Skeletal muscle cell (primary cell): ENCODE results near the gene C1QTNF6.
"Not testable (repeated sequence)": the region's sequence is repeated elsewhere in the genome, so short reads cannot be mapped to it uniquely, and the experiment has no call there.

Experiments used
- DNase-seq: peaks from one replicate; pipeline ENCODE4 v3.0.0-alpha.2; 2010; ENCODE audit warnings: low read depth
- H3K4me3 ChIP-seq: 2 replicates; pipeline ENCODE4 v1.5.1; 2011; ENCODE audit warnings: low read depth, mild to moderate bottlenecking, control low read depth, low read length, moderate library complexity

Gene C1QTNF6

GRCh38 chr22:37187891-37188761 is at the start of gene C1QTNF6:
TSS of gene C1QTNF6 (minus strand) at chr22:37188247. CDS start at chr22:37188213, 34 bp downstream.
- no peak for DNase-seq
- peak within 1 kb of the TSS; percentile 44 for H3K4me3 ChIP-seq

- H3K4me3 ChIP-seq, result no peak overlapping the region
- DNase-seq, result no peak
These were observed 48.0 kb upstream of the C1QTNF6 start for GRCh38 chr22:37235897-37236607.

GRCh38 chr22:37234736-37235711 is 47.0 kb upstream of the C1QTNF6 start:
- DNase-seq, result no peak
- H3K4me3 ChIP-seq, result no peak overlapping the region

GRCh38 chr22:37233751-37234631 is 45.9 kb upstream of the C1QTNF6 start:
- no peak overlapping the region for H3K4me3 ChIP-seq
- no peak for DNase-seq

- not testable (repeated sequence) for H3K4me3 ChIP-seq, DNase-seq
These were observed 45.3 kb upstream of the C1QTNF6 start for GRCh38 chr22:37233371-37233750.

- no peak overlapping the region for H3K4me3 ChIP-seq
- DNase-seq, result no peak
These were observed 44.3 kb upstream of the C1QTNF6 start for GRCh38 chr22:37232140-37232998.

DNA sequence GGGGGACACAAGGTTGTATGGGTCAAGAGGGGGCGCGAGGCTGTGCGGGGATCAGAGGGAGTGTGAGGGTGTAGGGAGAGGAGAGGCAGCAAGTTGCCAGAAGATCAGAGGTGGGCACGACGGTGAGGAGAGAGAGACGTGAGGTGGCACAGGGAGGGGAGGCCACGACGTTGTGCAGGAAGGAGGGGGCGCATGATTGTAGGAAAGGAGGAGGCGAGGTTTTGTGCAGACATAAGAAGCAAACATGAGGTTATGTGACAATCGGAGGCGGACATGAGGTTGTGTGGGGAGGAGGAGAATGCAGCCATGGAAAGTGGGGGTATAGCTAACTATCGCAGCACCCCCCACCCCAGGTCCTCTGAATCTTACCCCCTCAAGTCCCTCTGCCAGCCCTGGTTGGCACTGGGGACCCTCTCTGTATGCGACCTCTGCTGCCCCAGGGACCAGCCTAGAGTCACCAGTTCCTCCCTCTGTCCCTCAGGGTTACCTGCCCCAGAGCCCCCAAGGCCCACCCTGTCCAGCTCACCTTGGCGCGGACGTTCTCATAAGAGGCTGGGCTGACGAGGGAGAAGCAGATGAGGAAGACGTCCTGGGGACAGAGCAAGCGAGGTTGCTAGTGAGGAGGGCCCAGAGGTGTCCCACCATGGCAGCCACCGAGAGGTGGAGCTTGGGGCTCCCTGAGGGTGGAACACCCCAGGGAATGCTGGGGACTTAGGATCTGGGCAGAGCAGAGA is 43.5 kb upstream of the C1QTNF6 start:
- no peak overlapping the region for H3K4me3 ChIP-seq
- DNase-seq, result no peak

GRCh38 chr22:37230673-37231405 is 42.8 kb upstream of the C1QTNF6 start:
- DNase-seq, result no peak
- no peak overlapping the region for H3K4me3 ChIP-seq

DNA sequence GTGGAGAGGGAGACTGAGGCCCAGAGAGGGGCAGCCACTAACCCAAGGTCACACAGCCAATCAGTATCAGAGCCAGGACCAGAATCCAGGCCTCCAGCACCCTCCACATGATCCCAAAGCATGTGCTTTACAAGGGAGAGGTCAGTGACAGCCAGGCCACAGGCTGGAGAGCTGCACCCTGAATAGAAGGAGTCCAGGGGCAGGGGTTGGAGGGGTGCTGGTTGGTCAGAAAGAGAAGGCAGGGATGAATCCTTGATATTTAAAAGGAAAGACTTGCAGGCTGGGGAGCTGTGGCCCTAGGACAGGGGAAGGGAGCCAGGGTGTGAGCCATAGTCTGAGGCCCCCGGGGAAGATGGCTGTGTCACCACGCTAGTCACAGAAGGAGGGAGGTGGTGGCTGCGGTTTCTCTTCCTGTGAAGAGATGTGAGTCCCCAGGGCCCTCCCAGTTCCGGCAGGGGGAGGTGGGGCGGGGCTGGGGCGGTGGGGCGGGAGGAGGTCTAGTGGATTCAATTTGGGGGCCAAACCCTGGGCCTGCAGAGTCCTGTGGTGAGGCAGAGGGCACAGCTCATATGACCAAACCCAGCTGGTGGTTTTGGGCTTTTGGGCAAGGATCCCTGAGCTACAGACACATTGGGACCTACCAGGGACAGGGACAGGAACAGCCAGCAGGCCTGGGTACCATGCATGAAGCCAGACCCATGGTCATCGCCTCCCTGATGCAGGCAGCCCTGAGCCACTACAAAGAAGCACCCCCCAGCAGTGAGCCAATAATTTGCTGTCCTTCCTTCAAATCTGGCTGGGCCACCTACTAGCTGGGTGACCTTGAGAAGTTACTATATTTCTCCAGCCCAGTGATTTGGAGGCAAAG is 42.0 kb upstream of the C1QTNF6 start:
- no peak for DNase-seq
- H3K4me3 ChIP-seq, result no peak overlapping the region

DNA sequence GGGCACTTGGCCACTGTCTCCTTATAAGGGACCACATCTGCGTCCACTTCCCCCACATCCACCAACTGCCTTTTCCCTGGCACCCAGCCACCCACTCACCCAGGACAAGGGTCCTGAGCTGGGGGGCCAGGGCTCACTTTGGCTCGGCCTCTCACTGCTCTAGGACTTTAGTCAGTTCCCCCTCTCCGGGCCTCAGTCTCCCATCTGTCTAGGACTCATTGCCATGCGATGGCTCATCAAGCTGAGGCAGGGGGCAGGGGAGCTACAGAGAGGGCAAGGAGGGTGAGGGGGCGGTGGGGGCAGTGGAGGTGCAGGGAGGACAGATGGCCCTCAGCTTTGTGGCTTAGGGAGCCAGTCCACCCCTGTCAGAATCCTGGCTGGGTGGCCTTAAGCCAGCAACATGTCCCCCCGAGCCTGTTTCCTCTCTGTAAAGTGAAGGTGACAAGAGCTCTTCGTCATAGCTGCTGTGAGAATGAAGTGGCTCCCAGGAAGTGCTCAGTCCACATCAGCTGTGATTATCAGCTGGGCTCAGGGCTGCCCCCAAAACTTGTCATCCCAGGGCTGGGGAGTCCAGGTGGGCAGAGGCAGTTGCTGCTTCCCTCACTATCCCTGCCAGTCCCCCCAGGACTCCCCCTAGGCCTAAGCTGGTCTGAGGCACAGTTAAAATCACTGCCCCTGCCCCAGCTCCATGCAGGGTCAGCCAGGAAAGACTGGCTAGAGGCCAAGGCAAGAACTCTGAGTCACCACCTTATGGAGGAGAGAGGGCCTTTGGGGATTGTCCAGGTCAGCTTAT is 41.2 kb upstream of the C1QTNF6 start:
- no peak overlapping the region for H3K4me3 ChIP-seq
- DNase-seq, result peak; percentile 67

GRCh38 chr22:37228106-37229011 is 40.3 kb upstream of the C1QTNF6 start:
- DNase-seq, result no peak
- H3K4me3 ChIP-seq, result no peak overlapping the region

- no peak for DNase-seq
- no peak overlapping the region for H3K4me3 ChIP-seq
These were observed 38.5 kb upstream of the C1QTNF6 start for GRCh38 chr22:37226514-37226913.

- DNase-seq, result no peak
- H3K4me3 ChIP-seq, result no peak overlapping the region
These were observed 38.0 kb upstream of the C1QTNF6 start for GRCh38 chr22:37226087-37226486.

DNA sequence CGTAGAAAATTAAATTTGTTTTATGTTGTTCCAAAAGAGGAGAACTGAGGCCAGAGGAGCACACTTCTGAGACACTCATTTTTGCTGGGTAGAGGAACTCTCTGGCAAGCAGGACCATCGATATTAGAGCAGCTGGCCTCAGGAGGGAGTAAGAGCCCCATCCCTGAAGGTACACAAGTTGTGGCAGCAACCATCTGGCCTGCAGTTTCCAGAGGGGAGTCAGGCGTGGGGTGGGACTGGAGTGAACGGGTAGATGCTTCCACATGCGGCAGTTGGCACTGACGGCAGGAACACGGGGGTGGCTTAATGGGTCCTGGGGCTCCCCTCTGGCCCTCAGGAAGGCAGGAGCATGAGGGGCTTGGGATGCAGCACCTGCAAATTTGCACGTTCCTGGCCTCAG is 37.4 kb upstream of the C1QTNF6 start:
- H3K4me3 ChIP-seq, result no peak overlapping the region
- DNase-seq, result no peak
